ENCODE results near the gene DLGAP1.

- no peak for TF ChIP-seq CTCF (IDR thresholded peaks at IDR 0.05)
- no peak for TF ChIP-seq TEAD4 (CRISPR knock-in tag; IDR thresholded peaks at IDR 0.05)
- TF ChIP-seq CBFB (CRISPR knock-in tag; IDR thresholded peaks at IDR 0.05; ENCODE audit: low read depth), result no peak
- no peak for TF ChIP-seq ZNF138 (CRISPR knock-in tag; conservative IDR thresholded peaks at IDR 0.05)
- TF ChIP-seq CDX4 (CRISPR knock-in tag; IDR thresholded peaks at IDR 0.05; ENCODE audit: borderline replicate concordance), result no peak
- no peak for TF ChIP-seq KAT7 (CRISPR knock-in tag; IDR thresholded peaks at IDR 0.05; ENCODE audit: borderline replicate concordance)
- no peak for TF ChIP-seq USF1 (CRISPR knock-in tag; IDR thresholded peaks at IDR 0.05)
- no peak for TF ChIP-seq FOXJ3 (CRISPR knock-in tag; IDR thresholded peaks at IDR 0.05; ENCODE audit: borderline replicate concordance)
- TF ChIP-seq NR2C2 (CRISPR knock-in tag; IDR thresholded peaks at IDR 0.05), result no peak
- no peak for TF ChIP-seq TEAD1 (CRISPR knock-in tag; IDR thresholded peaks at IDR 0.05)
Measured at GRCh38 chr18:3798032-3798431, 657.1 kb downstream of the DLGAP1 start.

Measured in WTC11 (cell line).